ENCODE measurements around the gene LSM10.

The LSM10 gene

DNA sequence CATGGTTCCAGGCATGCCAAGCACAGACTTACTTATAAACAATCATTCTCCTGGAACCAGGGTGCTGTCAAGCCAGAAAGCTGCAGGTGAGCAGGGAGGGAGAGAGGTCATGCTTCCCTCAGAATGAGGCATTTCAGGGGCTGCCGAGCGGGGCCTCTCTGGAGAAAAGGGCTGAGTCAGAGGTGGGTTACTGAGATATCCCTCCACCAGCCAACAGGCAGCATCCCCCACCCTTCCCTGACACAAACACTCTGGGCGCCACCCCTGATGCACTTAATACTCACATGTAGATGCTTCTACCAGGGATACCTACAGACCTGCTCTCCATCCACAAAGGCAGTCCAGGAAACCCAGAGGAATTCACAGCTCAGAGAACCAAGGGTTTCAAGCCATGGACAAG lies 25.1 kb downstream of the LSM10 start:
- in situ Hi-C loops (cut with HindIII; ENCODE audit: low sequenced_read_pairs), result no loop called here
- no peak for TF ChIP-seq CTCF (IDR thresholded peaks at IDR 0.05; ENCODE audit: low read depth, low read length)
- no peak overlapping the region for H3K4me3 ChIP-seq (ENCODE audit: low read depth, low read length)
- peak; percentile 10 for DNase-seq (ENCODE audit: low read depth, low spot score)

DNA sequence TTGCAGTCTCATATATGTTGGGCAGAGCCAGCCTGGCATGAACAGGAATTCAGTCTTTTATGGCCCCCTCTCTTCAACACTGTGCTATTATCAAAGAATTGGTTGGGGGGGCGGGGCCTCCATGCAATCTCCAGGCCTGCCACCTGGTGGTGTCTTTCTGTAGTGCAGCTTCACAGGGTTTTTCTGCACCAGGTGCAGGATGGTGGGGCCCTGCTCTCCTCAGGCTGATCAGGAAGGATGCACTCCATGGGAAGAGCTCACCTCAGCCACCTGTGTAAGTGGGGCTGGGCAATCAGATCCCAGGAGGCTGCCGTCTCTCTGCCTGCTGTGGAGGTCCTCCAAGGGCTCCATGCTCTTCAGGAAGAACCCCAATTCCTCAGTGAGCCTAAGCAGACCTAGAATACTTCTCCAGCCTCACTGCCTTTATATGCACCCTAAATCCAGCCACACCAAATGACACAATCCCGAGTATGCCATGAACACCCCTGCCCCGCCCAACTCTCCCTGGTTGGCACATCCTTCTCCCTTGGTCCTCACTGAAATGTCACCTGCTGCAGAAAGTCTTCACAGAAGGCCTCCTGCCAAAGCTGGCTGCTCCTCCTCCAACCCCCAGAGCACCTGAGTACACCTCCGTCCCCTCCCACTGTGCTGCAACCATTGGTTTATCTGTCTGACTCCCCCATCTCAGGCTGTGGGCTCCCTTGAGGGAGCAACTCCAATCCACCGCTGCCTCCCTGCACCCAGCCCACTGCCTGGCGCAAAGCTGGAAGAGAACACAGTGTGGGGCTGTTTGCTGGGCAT lies 28.4 kb downstream of the LSM10 start:
- no peak overlapping the region for H3K4me3 ChIP-seq (ENCODE audit: low read depth, low read length)
- TF ChIP-seq CTCF (IDR thresholded peaks at IDR 0.05; ENCODE audit: low read depth, low read length), result peak; percentile 93
- peak; percentile 60 for DNase-seq (ENCODE audit: low read depth, low spot score)
- in situ Hi-C loops (cut with HindIII; ENCODE audit: low sequenced_read_pairs), result no loop called here

DNA sequence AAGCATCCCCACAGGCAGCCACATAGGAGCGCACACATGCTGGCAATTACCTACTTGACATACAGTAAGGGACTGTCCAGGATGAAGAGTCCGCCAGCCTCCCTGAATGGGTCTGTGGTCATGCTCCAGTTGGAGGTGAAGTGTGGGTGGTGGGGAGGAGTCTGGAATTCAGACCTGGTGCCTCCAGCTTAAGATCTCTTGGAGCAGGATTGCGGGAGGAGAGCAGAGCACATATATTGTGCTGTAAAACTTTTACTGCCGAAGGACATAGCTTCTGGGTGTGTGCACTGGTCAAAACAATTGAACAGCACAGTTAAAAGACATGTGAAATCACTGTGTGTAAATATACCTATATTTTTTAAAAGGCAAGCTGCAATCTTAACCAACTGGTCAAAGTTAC lies 29.9 kb downstream of the LSM10 start:
- TF ChIP-seq CTCF (IDR thresholded peaks at IDR 0.05; ENCODE audit: low read depth, low read length), result no peak
- in situ Hi-C loops (cut with HindIII; ENCODE audit: low sequenced_read_pairs), result no loop called here
- DNase-seq (ENCODE audit: low read depth, low spot score), result no peak
- H3K4me3 ChIP-seq (ENCODE audit: low read depth, low read length), result no peak overlapping the region

GRCh38 chr1:36367066-36367465 lies 30.6 kb downstream of the LSM10 start:
- in situ Hi-C loops (cut with HindIII; ENCODE audit: low sequenced_read_pairs), result no loop called here
- no peak for TF ChIP-seq CTCF (IDR thresholded peaks at IDR 0.05; ENCODE audit: low read depth, low read length)
- no peak for DNase-seq (ENCODE audit: low read depth, low spot score)
- no peak overlapping the region for H3K4me3 ChIP-seq (ENCODE audit: low read depth, low read length)

DNA sequence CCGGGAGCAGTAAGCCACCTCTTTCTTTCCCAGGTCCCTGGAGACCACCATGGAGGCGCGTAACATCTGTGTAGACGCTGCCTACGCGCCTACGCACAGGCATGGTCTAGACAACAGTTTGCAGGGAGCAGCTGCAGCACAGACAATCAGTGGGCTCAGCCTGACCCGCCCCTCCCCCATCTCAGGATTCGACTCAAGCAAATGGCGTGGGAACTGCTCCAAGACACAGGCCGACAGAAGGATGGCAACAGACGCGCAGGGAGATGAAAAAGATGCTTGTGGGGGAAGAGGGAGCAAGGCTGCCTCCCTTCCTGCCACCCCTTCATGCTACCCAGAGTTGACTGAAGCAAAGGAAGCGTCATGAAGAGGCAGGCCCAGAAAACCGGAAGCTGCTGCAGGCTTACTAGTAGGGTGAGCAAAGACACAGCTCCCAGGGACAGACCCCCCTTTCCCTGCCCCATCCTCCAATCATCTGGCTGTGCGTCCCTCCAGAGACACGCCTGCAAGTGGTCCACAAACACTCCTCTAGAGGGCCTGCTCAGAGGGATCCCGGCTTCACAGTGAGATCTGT lies 31.5 kb downstream of the LSM10 start:
- in situ Hi-C loops (cut with HindIII; ENCODE audit: low sequenced_read_pairs), result no loop called here
- no peak overlapping the region for H3K4me3 ChIP-seq (ENCODE audit: low read depth, low read length)
- TF ChIP-seq CTCF (IDR thresholded peaks at IDR 0.05; ENCODE audit: low read depth, low read length), result peak; percentile 22
- no peak for DNase-seq (ENCODE audit: low read depth, low spot score)

GRCh38 chr1:36365381-36365780 lies 32.3 kb downstream of the LSM10 start:
- H3K4me3 ChIP-seq (ENCODE audit: low read depth, low read length), result no peak overlapping the region
- TF ChIP-seq CTCF (IDR thresholded peaks at IDR 0.05; ENCODE audit: low read depth, low read length), result no peak
- DNase-seq (ENCODE audit: low read depth, low spot score), result no peak
- in situ Hi-C loops (cut with HindIII; ENCODE audit: low sequenced_read_pairs), result no loop called here
